Measurements from ENCODE around the gene POSTN.

Gene POSTN, protein sequence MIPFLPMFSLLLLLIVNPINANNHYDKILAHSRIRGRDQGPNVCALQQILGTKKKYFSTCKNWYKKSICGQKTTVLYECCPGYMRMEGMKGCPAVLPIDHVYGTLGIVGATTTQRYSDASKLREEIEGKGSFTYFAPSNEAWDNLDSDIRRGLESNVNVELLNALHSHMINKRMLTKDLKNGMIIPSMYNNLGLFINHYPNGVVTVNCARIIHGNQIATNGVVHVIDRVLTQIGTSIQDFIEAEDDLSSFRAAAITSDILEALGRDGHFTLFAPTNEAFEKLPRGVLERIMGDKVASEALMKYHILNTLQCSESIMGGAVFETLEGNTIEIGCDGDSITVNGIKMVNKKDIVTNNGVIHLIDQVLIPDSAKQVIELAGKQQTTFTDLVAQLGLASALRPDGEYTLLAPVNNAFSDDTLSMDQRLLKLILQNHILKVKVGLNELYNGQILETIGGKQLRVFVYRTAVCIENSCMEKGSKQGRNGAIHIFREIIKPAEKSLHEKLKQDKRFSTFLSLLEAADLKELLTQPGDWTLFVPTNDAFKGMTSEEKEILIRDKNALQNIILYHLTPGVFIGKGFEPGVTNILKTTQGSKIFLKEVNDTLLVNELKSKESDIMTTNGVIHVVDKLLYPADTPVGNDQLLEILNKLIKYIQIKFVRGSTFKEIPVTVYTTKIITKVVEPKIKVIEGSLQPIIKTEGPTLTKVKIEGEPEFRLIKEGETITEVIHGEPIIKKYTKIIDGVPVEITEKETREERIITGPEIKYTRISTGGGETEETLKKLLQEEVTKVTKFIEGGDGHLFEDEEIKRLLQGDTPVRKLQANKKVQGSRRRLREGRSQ

GRCh38 chr13:37598597-37598996 lies at the start of gene POSTN:
TSS of gene POSTN (minus strand) at chr13:37598768. CDS start at chr13:37598726, 42 bp downstream.
- no peak for FAIRE-seq

- no peak for FAIRE-seq
Measured at GRCh38 chr13:37647031-37647650, 48.6 kb upstream of the POSTN start.

DNA sequence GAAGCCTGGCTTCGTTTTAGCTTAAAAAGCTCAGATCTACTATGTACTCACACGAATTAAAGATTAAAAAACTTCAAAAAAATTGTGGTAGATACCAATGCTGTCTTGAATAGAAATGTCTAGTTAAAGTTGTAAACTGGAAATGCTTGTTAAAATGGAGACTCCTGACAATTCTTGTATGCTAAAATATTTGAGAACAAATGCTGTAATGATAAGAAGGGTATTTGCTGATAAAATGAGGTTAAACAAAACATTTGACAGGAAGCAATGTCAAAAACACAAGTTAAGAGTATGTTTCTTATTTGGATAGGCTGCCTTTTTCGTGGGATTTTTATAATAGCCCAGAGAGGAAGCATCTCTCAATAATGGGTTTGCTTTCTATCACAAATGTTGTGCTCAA lies 48.0 kb upstream of the POSTN start:
- no peak for FAIRE-seq

- no peak for FAIRE-seq
Measured at GRCh38 chr13:37645181-37645740, 46.7 kb upstream of the POSTN start.

- no peak for FAIRE-seq
Measured at GRCh38 chr13:37641391-37641790, 42.8 kb upstream of the POSTN start.

DNA sequence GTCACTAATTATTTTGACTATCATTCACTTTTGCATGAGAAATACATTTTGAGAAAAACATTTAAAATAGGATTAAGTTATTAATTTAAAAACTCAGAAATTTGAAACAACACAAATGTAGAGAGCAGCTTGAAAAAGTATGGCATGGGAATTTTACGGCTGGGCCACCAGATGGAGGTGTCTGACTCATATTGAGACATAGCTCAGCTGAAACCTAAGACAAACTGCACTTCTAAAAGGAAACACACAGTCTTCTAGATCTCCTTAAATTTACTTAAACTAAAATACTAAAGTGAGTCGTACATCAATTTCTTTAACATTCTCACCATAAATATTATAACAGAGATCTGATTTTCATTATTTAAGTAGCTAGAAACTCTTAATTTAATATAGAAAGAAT lies 41.9 kb upstream of the POSTN start:
- FAIRE-seq = no peak

- no peak for FAIRE-seq
Measured at GRCh38 chr13:37636701-37637100, 38.1 kb upstream of the POSTN start.

- FAIRE-seq = no peak
Measured at GRCh38 chr13:37632294-37632693, 33.7 kb upstream of the POSTN start.

- FAIRE-seq = no peak
Measured at GRCh38 chr13:37627428-37627827, 28.9 kb upstream of the POSTN start.

- no peak for FAIRE-seq
Measured at GRCh38 chr13:37621811-37622361, 23.3 kb upstream of the POSTN start.

- FAIRE-seq = no peak
Measured at GRCh38 chr13:37618554-37618953, 20.0 kb upstream of the POSTN start.

DNA sequence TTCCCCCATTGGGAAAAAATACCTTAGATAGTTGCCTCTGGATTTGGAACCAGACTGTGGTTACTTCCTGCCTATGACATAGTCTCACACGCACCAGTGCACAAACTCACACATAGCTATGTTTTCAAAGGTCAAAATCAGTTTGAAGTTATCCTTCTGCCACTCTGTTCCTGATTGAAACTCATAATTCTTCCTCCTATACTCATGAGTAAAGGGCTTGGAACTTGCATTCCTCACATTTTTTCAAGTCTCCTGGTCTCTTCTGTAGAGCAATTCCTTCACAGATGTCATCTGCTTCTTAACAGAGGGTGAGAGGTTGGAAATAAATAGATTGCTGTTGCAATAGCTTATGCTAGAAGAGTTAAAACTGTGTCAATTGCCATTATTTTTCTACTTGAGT lies 18.6 kb upstream of the POSTN start:
- FAIRE-seq = no peak

- FAIRE-seq = no peak
Measured at GRCh38 chr13:37616131-37616530, 17.6 kb upstream of the POSTN start.

DNA sequence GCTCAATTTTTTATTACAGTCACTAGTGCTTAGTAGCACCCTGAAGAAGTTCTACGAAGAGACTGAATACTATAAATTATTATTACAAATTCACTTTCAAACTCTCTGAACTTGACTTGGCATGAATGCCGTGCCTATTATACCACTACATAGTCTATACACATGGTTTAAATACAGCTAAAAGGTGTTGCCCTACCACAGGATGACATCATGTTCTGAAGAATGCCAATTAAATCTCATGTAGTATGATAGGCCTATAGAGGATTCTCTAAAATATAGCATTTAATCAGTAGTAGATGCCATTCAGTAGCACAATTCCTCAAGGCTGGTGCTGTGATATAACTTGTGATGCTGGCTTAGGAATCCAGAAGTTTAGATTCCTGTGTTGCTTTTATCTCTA lies 16.7 kb upstream of the POSTN start:
- no peak for FAIRE-seq

DNA sequence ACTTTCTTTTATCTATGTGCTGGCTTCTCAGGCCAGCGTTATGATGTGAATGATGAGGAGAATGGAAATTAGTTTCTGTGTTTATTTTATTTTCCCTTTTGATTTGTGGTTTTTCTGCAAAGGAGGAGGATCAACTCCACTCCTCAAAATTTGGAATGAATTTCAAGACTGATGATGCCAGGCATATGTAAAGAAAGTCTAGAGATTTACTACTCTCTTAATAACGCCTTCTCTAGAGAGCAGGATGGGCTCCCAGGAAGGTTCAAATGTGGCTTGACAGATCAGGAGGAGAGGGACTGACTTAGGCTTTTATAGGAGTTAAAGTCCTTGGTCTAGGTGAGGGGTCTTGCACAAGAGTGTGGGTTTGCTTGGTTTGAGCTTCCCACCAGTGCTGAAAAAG lies 15.1 kb upstream of the POSTN start:
- no peak for FAIRE-seq

GRCh38 chr13:37613236-37613635 lies 14.7 kb upstream of the POSTN start:
- no peak for FAIRE-seq

GRCh38 chr13:37608750-37609339 lies 10.3 kb upstream of the POSTN start:
- no peak for FAIRE-seq

GRCh38 chr13:37602733-37603381 lies 4.3 kb upstream of the POSTN start:
- FAIRE-seq = no peak

DNA sequence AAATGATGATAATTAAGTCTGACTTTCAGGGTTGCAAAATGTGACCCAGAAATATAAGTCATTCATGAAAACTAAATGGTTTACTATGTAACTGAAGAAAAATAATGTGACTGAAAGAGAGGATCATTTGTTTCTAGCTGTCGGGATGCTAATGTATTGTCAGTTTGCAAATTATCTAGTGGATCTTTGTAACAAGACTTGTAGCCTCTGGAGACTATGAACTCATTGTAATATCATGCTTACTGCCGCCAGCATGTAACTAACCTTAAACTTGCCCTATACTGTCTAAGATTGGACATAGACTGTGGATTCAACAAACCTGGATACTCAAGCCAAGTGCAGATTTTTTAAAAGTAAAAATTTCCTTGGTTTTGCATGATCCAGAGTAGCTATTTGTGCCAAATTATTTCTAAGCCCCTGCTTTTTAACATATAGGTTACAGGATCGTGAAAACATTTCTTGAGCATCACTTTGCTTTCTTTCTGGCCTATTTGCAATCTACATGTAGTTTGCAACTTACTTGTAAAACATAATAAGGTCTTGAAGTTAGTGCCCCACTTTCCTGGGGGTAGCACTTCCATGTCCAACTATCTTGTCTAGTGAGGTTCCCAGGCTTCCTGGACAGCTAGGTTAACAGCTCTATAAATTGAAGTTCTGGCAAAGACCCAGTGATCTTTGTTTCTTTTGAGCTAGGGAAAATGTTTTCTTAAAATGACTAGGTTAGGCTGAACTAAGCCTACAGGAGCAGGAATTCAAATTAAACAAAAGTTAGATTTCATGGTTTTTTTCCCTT lies 3.3 kb upstream of the POSTN start:
- no peak for FAIRE-seq

DNA sequence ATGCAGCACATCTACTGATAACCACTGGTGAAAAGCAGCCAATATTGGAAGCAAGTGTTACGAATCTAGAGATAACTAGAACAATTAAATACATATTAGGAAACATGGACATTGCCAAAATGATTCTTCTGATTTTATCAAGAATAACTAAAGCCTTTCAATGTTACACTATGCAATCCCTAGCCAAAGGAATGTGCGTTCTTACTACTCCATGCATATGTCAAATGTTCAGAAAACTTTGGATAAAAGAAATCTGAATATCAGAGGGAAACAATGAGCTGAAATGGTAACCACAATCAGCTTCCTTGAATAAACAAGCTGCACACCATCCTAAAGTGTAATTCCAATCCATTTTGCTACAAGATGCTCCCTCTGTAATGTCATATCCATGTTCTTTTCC lies 951 bp upstream of the POSTN start:
- no peak for FAIRE-seq

DNA sequence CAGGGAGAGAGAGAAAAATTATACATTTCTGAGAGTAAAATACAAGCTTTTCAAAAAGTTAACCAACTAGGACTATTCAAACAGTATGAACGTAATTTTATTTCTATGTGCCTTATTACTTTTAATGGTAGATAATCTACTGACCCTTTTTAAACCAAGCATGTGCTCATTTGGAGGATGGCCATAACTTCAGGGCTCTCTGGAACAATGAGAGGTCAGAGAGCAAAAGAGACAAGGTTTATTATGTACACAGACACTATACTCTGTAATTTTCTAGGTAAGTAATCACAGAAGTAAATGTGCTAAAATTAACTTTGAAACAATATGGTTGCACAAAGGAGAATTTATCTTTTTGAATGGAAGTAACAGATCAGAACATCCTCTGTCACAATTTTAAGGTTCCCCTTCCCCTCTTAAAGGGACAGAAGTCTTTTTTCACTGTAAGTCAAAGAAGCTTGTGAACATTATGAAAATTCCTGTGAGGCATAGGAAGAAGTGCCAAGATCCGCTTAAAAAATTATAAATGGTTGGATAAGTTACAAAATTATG lies 1.0 kb downstream of the POSTN start:
- no peak for FAIRE-seq

Data from TTC549 (cell line).